UCSD-AML1 (cell line): Measurements from ENCODE around the gene DCP2.

Source experiments
- DNase-seq: peaks from one replicate; lab custom pipeline; 2025; ENCODE audit not compliant: unreplicated experiment; lab: John Stamatoyannopoulos, UW

The DCP2 gene

DNA sequence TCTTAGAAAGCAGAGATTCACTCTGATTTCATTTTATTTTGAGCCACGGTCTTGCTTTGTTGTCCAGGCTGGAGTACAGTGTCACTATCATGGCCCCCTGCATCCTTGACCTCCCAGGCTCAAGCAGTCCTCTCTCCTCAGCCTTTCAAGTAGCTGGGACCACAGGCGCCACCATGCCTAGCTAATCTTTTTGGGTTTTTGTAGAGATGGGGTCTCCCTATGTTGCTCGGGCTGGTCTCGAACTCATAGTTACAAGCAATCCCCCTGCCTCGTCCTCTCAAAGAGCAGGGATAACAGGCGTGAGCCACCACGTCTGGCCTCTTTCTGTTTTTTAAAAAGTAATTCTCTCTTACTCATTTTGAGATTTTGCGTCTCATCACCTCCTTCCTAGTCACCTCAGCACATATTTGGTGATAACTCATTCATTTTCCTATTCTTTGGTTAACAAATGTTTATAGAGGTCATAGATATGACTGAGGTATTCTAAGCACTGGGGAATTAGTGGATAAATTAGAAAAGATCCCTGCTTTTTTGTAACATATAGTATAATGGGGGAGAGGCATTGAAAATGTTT lies 10.8 kb upstream of the DCP2 start:
- no peak for DNase-seq

DNA sequence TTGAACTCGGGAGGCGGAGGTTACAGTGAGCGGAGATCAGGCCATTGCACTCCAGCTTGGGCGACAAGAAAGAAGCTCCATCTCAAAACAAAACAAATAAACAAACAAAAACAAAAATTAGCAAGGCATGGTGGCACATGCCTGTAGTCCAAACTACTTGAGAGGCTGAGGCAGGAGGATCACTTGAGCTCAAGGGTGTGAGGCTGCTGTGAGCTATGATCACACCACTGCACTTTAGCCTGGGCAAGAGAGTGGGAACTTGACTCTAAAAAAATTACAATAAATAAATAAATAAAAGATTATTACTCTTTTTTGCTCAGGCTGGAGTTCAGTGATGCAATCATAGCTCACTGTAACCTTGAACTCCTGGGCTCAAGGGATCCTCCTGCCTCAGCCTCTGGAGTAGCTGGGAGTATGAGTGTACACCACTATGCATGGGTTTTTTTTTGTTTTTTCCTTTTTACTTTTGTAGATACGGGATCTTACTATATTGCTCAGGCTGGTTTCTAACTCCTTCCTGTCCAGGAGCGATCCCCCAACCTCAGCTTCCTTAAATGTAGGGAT lies 9.0 kb upstream of the DCP2 start:
- DNase-seq: no peak

DNA sequence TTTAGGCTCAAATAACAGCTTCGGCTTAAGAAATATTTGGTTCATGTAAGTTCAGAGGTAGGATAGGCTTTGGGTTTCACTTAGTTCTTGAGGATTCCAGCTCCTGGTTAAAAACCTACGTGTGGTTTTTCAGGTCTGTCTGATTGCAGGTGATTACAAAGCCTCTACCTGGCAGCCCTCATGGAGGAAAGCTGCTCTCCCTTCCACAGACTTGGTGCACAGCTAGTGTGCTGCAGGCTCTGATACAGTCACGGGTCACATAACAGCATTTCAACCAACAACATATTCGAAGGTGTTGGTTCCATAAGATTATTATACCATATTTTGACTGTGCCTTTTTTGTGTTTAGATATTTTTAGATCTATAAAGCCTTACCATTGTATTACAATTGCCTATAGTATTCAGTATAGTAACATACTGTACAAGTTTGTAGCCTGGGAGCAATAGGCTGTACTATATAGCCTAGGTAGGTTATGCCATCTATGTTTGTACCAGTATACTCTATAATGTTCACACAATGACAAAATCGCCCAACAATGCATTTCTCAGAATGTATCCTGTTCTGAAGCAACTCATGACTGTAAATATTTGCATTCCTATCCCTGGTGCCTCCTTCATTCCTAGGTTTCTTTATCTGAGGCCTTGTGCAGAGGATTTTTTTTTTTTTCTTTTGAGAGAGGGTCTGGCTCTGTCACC lies 8.0 kb upstream of the DCP2 start:
- no peak for DNase-seq

DNA sequence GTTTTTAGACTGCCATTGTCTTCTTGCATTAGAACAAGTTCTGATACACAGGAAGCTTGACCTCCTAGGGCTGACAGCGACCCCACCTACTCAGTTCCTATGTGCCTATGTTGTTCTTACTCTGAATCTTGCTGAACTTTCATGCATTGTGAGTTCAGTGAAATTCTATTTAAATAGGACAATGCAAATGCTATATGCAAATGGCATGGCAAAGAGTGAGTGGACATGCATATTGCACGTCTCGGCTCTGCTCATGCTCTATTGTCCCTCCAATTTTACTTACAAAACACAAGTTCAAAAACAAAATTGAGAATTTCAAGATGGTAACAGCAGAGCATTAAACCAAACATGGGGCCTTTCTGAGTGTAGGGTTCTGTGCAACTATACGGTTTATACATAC lies 5.3 kb upstream of the DCP2 start:
- DNase-seq: no peak

DNA sequence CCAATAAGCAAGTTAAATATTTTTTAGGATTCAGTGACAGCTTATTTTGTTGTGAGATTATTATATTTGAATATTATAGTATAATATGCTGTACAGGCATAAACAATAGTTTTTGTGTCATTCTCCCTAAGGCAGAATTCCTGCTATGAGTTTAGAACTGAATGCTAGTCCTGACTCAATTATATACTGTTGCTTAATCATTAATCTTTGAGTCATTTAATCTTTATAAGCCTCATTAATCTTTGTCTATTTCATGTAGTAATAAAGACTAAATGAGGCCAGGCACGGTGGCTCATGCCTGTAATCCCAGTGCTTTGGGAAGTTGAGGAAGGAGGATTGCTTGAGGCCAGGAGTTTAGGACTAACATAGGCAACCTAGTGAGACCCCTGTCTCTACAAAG lies 3.6 kb upstream of the DCP2 start:
- no peak for DNase-seq

DNA sequence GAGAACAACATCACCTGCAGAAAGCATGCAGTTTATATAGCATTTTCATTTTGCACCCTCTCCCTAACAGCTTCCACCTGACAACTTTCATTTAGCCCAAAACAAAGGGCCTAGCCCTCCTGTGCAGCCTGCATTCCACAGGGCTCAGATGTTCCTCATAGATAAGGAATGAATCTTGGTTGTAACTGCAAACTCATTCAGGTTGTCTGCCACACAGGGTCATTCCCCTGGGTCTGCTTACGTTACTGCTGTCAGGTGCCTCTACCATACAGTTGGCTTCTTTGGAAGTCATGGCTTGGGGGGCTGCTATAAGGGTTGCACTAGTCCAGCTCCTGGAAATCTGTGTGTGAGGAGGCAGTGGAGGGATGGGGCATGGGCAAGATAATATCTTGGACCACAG lies 2.7 kb upstream of the DCP2 start:
- DNase-seq: no peak

DNA sequence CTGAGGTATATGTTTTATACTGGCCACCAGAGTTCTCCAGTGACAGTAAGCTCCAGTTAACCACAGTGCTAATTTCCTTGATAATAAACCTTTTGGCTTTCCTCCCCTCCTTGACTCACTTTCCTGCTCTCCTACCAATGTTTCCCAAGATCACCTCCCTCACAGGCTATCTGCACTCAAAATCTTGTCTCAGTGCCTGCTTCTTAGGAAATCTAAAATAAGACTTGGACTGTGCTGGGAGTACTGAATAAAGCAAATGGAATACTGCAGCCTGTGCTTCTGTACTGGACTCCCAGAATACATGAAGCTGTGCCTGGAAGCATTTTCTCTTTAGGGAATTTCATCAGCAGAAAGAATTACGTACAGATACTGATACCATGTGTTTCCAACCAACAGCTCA lies 1.7 kb upstream of the DCP2 start:
- DNase-seq: no peak

DNA sequence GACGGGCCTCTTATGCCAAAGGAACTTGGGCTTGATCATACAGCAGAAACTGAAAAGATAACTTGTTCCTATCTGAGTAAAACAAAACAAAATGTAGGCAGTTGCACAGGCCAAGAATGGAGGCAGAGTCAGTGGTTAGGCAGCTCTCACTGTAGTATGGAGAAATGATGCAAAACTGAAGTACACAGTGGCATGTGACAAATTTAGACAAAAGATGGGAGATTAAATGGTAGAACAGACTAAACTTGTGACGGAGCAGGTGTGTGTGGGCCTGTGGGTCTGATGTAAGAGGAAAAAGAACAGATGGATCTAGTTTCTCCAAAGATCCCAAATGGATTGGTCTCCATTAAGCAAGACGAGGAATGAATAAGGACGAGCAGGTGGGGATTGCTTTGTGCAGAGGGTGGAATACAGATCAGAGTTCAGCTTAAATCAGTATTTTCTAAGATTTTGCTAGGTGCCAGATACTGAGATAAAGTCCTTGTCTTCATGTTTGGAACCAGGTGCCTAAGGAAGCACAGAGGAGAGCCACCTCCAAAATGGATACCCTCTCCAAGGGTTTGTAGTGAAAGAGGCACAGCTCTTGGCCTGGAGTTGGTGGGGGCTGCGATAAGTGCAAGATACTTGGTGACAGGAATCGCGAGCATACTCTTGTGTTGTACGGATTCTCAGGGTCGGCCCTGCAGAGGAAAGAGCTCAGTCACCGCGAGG lies 722 bp upstream of the DCP2 start:
- no peak for DNase-seq

DNA sequence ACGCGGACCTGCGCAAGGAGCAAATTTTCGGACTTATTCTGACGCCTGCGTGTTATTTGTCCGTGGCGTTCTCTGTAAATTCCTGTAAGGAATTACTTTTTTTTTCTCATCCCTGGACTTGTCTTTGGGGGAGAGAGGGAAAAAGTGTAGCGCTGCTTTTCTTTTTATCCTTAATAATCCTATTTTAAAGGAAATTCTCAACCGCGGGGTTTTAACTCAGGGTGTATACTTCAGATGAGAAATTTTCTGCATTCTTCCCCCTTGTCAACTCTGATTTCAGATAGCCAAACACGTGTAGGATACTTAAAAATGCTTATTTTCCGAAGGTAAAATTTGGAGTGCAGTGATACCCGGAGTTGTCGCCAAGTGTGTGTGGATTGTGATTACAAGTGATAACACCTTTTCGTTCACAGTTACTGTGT lies 853 bp downstream of the DCP2 start:
- no peak for DNase-seq

DNA sequence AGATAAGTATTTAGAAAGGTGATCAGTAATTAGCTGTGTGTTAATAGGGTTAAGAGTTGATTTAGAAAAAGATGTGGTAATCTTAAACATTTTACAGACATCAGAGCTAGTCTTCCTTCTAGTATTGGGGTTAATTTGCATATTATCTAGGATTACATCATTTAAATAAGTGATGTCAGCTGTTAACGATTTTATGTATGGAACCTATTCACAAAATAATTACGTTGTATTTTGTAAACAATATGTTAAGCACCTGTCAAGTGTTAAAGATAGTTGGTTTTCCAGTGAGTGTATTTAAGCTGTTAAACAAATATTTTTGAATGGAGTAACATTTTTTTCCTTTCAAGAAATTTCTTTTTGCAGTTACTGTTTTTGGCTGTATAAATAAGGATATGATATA lies 2.2 kb downstream of the DCP2 start:
- no peak for DNase-seq

DNA sequence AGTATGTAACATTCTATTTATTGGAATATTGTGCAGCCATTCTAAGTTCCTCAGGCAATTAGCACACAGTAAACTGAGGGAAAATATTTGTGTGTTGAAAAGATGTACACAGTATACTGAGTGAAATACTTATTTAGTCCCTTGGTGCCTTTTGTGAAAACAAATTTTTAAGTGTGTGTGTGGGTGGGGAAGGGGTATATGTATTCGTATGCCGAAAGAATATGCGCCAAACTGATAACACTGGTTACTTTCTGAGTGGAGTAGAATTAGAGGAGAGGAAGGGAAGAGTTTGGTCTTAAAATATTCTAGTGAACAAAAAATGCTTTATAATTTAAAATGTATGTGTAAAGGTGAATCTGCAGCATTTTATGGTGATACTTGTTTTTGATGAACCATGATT lies 3.1 kb downstream of the DCP2 start:
- DNase-seq: no peak

DNA sequence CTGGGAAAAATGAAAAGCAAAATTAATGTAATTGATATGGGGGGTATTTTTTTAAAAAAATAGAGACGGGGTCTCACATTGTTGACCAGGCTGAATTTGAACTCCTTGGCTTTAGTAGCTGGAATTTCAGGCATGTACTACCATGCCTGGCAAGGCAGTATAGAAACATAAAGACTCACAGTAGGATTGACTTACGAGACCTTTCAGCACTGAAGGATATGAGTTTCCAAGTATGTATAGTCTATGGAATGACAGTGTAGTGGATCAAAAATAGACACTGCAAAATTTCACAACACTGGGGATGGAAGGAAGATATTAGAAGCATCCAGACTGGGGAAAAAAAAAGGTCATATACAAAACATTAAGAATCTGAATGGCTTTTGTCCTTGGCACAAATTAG lies 6.8 kb downstream of the DCP2 start:
- no peak for DNase-seq

DNA sequence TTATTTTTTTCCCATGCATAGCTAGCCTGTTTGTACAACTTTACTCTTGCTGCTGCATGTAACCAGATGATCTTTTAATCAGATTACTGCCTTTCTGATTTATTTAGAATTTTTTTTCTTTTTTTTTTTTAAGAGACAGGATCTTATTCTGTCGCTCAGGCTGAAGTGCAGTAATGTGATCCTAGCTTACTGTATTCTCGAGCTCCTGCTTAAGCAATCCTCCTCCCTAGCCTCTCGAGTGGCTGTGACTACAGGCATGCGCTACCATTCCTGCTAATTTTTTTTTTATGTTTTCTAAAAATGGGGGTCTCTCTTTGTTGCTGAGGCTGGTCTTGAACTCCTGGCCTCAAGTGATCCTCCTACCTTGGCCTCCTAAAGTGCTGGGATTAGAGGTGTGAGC lies 9.6 kb downstream of the DCP2 start:
- no peak for DNase-seq

DNA sequence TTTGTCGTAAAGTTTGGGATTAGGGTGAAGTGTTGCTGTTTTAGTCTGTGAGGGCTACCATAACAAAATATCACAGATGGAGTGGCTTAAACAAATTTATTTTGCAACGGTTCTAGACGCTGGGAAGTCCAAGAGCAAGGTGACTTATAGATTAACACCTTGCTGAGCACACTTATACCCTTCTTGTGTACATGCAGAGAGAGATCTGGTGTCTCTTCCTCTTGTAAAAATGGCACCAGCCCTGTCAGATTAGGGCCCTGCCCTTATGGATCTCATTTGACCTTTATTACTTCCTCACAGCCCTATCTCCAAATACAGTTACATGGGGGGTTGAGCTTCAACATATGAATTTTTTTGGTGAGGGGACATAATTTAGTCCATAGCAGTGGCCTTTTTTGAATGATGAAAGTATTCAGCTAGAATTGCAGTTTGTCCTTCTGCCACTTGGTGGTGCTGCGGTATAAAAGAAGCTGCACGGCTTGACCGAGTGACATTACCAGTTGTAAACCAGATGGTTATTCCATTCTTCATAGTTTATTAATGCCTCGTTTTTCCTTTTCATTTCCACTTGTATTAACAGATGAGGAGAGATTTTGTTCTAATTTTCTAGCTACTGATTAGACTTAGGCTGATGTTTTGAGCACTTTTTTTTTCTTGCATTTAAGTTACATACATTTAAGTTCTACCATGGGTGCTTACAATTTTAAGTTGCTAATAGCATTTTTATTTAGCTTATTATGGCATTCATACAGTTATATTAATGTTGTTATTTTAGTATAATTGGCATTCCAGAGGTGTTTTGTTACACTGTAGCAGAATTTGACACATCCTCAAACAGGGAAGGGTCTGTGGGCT lies 19.4 kb downstream of the DCP2 start:
- peak; percentile 30 for DNase-seq

DNA sequence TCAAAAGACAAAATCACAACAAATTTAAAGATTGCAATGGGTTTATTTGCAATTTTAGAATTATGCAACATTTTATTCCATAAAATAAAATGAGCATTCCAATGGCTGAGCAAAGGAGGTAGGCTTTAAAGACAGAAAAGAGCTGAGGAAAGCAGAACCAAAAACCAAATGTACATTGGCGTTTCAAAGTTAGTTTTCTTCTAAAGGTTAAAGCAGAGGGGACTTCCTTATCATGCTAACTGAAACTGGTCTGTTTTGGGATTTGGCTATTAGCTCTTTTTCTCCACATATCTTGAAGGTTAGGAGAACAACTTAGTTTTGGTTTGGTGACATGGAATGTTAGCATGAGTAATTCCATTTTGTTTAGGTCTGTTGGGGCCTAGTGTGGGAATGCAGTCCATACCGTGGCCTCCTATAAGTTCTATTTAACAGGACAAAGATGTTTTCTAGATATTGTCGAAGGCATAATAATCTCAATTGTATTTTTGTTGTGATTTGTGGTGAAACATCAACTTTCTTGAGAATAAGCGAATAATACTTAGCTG lies 20.3 kb downstream of the DCP2 start:
- DNase-seq: no peak

DNA sequence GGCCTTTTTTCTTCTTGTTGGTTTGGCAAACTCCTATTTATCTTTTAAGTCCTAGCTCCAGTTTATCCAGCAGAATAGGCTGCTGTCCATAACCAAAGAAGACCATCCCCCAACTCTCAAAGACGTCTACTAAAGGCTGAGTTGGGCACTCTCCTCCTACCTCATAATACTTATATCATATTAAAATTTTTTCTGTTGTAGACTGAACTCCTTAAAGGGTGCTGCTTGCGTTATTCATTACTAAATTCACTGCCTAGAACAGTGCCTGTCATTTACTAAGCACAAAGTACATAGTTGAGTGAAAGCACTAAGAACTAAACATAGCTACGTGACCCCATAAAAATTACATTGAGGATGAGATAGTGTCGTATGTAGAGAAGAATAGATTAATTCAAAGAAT lies 21.7 kb downstream of the DCP2 start:
- no peak for DNase-seq

DNA sequence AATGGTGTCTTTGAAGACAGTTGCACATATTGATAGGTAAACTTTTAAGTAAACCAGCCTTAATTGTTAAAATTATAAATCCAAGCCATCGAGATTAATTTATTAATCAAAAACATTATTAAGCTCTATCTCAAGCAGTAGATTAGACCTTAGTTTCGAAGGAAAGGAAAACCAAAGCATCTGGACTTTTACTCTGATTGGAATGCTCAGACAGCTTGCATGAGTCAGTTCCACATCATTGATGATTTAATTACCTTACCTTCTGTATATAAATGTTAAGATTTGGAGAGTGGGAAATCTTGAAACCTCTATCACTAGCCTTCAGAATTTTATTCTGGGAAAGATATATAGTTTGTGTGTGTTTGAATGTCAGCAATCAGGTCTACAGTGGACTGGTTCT lies 23.9 kb downstream of the DCP2 start:
- no peak for DNase-seq

DNA sequence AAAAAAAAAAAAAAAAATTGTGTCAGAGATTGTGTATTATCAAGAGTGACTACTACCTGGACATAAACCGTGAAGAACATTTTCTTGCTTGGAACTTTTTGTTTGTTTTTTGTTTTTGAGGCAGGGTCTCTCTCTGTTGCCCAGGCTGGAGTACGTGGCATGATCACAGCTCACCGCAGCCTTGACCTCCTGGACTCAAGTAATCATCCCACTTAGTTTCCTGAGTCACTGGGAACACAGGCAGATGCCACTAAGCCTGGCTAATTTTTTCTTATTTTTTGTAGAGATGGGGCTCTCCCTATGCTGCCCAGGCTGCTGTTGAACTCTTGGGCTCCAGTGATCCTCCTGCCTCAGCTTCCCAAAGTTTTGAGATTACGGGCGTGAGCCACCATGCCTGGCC lies 25.8 kb downstream of the DCP2 start:
- DNase-seq: no peak

DNA sequence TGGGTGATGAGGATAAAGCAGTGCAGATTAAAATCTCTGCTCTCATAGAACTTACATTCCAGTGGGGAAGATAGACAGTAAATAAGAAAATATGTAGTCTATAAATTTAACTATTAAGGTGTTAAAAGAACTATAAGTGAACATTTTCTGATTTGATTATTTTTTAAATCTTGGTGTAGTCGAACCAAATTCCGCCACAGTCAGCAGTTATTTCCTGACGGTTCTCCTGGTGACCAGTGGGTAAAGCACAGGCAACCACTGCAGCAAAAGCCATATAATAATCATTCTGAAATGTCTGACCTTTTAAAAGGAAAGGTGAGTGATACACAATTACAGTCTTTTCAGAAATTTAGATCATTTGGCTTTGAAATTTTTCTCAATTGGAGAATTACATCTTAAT lies 27.2 kb downstream of the DCP2 start:
- DNase-seq: no peak

DNA sequence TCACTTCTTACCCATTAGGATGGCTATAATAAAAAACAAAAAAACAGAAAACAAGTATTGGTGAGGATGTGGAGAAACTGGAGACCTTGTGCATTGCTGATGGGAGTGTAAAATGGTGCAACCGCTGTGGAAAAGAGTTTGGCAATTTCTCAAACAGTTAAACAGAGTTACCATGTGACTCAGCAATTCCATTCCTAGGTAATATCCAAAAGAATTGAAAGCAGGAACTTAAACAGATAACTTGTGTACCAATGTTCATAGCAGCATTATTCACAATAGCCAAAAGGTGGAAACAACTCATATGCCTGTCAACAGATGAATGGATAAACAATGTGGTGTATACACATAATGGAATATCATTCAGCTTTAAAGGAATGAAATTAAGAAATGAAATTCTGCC lies 28.9 kb downstream of the DCP2 start:
- DNase-seq: no peak
